ENCODE data around the gene SLC12A3. TPM values are rescaled to one million over a fixed set of nuclear protein-coding genes. Genes with fewer than 3 reads are reported as not detected.

Gene SLC12A3
- total and polyA plus RNA-seq, 4 donors: not detected

DNA sequence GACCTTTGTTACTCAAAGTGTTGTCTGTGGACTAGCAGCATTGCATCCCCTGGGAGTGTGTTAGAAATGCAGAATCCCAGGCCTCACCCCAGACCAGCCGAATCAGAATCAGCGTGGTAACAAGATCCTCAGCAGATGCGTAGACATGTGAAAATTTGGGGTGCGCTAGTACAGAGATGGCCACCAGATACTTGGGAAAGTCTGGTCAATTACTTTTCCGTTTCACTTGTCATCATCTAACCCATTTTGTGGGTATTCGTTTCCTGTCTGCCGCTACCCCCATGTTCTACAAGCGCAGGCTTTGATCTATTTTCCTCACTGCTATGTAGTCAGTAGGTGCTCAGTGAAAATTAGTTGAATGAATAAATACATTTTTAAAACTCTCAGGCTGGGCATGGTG is 33.8 kb downstream of the SLC12A3 start:
- 96 to 98% methylated on average over 8 of the region's 8 CpGs for WGBS, 2 donors
- Histone ChIP-seq H3K9me3 (ENCODE audit: control insufficient read depth, low read length) (no peaks in the 10 kb centered on the region), H3K36me3 (ENCODE audit: control insufficient read depth in 1 of 2, insufficient read depth in 2 of 2, low read length in 1 of 2) (no peaks in the 10 kb centered on the region), H3K27me3 (ENCODE audit: control insufficient read depth in 1 of 2, insufficient read depth in 2 of 2, low read length in 1 of 2) (no peaks in the 10 kb centered on the region), H3K27ac (ENCODE audit: low read depth in 1 of 2, low read length in 2 of 2) (no peak overlapping the region), H3K4me3 (ENCODE audit: low read length in 2 of 2) (no peak overlapping the region), H3K4me1 (ENCODE audit: control insufficient read depth in 1 of 2, insufficient read depth in 2 of 2, low read length in 2 of 2) (no peaks in the 10 kb centered on the region)
- ATAC-seq (ENCODE audit: low FRiP score) (no peak), DNase-seq (no peak)
- intact Hi-C loops (cut with DNase I): no loop called here

DNA sequence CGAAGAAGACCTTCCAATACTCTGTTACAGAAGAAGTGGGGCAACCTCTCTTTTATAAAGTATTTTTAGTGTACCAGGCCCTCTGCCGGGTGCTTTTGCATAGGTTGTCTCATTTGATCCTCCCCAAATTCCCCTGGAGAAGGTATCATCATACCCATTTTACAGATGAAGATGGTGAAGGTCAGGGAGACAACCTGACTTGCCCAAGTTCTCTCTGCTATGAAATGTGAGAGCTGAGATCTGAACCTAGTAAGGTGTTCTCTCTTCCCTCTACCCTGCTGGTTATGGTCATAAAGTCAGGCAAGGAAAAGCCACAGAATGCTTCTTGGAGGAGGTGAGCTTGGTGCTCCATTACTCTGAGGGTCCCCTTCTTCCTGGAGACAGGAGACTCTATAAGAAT is 38.9 kb downstream of the SLC12A3 start:
- Histone ChIP-seq H3K4me1 (ENCODE audit: control insufficient read depth in 1 of 2, insufficient read depth in 2 of 2, low read length in 2 of 2) (no peaks in the 10 kb centered on the region), H3K27me3 (ENCODE audit: control insufficient read depth in 1 of 2, insufficient read depth in 2 of 2, low read length in 1 of 2) (no peaks in the 10 kb centered on the region), H3K36me3 (ENCODE audit: control insufficient read depth in 1 of 2, insufficient read depth in 2 of 2, low read length in 1 of 2) (no peaks in the 10 kb centered on the region), H3K4me3 (ENCODE audit: low read length in 2 of 2) (no peak overlapping the region), H3K9me3 (ENCODE audit: control insufficient read depth, low read length) (no peaks in the 10 kb centered on the region), H3K27ac (ENCODE audit: low read depth in 1 of 2, low read length in 2 of 2) (no peak overlapping the region)
- intact Hi-C loops (cut with DNase I): no loop called here
- 92 to 96% methylated on average over 2 of the region's 2 CpGs for whole genome bisulfite sequencing, 2 donors
- ATAC-seq (ENCODE audit: low FRiP score): no peak
- DNase-seq: no peak

DNA sequence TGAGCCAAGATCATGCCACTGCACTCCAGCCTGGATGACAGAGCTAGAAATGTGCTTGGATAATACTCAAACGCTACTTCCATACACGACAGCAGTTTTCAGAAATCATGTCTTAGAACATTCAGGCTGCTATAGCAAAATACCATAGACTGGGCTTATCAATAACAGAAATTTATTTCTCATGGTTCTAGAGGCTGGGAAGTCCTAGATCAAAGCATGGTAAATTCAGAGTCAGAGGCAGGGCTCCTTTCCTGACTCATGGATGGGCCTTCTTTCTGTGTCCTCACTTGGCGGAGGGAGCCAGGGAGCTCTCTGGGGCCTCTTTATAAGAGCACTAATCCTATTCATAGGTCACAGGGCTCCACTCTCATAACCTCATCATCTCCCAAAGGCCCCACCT is 42.4 kb downstream of the SLC12A3 start:
- Histone ChIP-seq H3K9me3 (ENCODE audit: control insufficient read depth, low read length) (no peaks in the 10 kb centered on the region), H3K4me3 (ENCODE audit: low read length in 2 of 2) (no peak overlapping the region), H3K36me3 (ENCODE audit: control insufficient read depth in 1 of 2, insufficient read depth in 2 of 2, low read length in 1 of 2) (no peaks in the 10 kb centered on the region), H3K27ac (ENCODE audit: low read depth in 1 of 2, low read length in 2 of 2) (no peak overlapping the region), H3K4me1 (ENCODE audit: control insufficient read depth in 1 of 2, insufficient read depth in 2 of 2, low read length in 2 of 2) (no peaks in the 10 kb centered on the region), H3K27me3 (ENCODE audit: control insufficient read depth in 1 of 2, insufficient read depth in 2 of 2, low read length in 1 of 2) (no peaks in the 10 kb centered on the region)
- no peak for ATAC-seq (ENCODE audit: low FRiP score)
- DNase-seq: no peak
- intact Hi-C loops (cut with DNase I): no loop called here
- WGBS, 2 donors: 97 to 98% methylated on average over 3 of the region's 3 CpGs

DNA sequence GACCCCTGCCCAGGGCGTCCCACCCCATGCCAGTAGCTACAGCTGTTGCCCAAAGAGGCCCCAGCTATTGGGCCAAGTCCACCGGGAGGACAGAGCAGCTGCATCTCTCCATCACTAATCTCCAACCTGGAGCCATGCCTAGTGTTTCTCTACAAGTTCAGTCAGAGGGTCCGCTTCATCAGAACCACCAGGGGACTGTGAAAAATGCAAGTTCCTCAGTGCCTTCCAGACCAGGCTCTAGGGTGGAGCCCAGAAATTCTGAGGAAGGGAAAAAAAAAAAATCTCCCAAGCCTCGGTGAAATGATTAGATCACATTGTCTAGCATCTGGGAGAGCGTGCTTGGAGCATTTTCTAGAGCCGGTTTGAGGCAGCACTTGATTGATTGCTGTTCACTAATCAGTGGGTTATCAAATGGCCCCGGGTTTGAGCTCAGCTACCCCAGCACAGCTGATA is 44.5 kb downstream of the SLC12A3 start:
- intact Hi-C loops (cut with DNase I): no loop called here

DNA sequence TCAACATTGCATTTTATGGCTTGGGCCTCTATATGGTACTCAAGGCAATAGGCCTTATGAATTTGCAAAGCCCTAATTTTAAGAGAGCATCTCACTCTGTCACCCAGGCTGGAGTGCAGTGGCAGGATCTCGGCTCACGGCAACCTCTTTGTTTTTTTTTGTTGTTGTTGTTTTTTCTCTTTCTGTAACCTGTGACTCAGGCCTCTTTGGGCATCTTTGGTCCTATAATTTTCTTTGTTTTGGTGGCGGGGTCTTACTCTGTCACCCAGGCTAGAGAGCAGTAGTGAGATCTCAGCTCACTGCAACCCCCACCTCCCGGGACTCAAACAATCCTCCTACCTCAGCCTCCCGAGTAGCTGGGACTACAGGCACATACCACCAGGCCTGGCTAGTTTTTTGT is 45.1 kb downstream of the SLC12A3 start:
- ATAC-seq (ENCODE audit: low FRiP score) (no peak), DNase-seq (no peak)
- no peaks in the 10 kb centered on the region for H3K27me3 ChIP-seq (ENCODE audit: control insufficient read depth in 1 of 2, insufficient read depth in 2 of 2, low read length in 1 of 2)
- no peaks in the 10 kb centered on the region for H3K4me1 ChIP-seq (ENCODE audit: control insufficient read depth in 1 of 2, insufficient read depth in 2 of 2, low read length in 2 of 2)
- no peaks in the 10 kb centered on the region for H3K9me3 ChIP-seq (ENCODE audit: control insufficient read depth, low read length)
- 94% methylated on average over 5 of the region's 5 CpGs for WGBS, 2 donors
- intact Hi-C loops (cut with DNase I): no loop called here
- H3K27ac ChIP-seq (ENCODE audit: low read depth in 1 of 2, low read length in 2 of 2): no peak overlapping the region
- H3K4me3 ChIP-seq (ENCODE audit: low read length in 2 of 2): no peak overlapping the region
- no peaks in the 10 kb centered on the region for H3K36me3 ChIP-seq (ENCODE audit: control insufficient read depth in 1 of 2, insufficient read depth in 2 of 2, low read length in 1 of 2)

More for the DNA sequence above, 44.5 kb downstream of the SLC12A3 start:
- 78% methylated on average over 7 of the region's 7 CpGs for WGBS, 2 donors
- no peaks in the 10 kb centered on the region for H3K4me1 ChIP-seq (ENCODE audit: control insufficient read depth in 1 of 2, insufficient read depth in 2 of 2, low read length in 2 of 2)
- no peaks in the 10 kb centered on the region for H3K36me3 ChIP-seq (ENCODE audit: control insufficient read depth in 1 of 2, insufficient read depth in 2 of 2, low read length in 1 of 2)
- no peaks in the 10 kb centered on the region for H3K9me3 ChIP-seq (ENCODE audit: control insufficient read depth, low read length)
- H3K4me3 ChIP-seq (ENCODE audit: low read length in 2 of 2): no peak overlapping the region
- DNase-seq: peak in 1 of 2 donors; percentile 57
- H3K27ac ChIP-seq (ENCODE audit: low read depth in 1 of 2, low read length in 2 of 2): no peak overlapping the region
- no peak for ATAC-seq (ENCODE audit: low FRiP score)
- H3K27me3 ChIP-seq (ENCODE audit: control insufficient read depth in 1 of 2, insufficient read depth in 2 of 2, low read length in 1 of 2): no peaks in the 10 kb centered on the region

DNA sequence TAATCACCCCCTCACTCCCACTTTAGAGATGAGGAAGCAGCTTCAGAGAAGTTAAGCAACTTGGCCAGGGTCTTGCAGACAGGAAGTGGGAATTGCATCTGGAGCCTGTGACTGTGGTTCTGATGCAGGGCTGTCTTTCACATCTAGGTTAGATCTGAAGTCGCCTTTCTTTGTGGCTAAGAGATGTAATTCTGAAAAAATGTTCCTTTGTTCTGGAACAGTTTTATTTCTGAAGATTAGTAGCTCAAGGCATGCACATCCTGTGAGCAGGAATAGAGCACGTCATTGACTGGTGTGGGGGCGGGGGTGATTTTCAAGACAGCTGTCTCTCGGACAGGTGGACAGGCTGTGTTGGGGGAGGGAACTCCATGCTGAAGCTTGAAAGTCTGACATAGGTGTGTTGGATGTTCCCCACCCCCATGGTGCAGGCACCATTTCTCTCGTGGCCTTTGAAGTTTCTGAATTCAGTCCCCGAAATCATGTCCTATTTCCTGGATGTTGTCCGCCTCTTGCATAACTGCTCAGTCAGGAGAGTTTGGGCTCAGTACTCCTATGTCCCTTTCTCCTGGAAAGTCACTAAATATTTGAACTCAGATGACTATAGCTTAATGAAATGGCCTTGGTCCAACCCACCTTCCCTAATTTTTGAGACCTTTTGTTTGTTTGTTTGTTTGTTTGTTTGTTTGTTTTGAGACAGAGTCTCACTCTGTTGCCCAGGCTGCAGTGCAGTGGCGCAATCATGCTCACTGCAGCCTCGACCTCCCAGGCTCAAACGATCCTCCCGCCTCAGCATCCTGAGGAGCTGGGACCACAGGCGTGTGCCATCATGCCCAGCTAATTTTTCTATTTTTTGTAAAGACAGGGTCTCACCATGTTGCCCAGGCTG is 45.9 kb downstream of the SLC12A3 start:
- ATAC-seq (ENCODE audit: low FRiP score) (no peak), DNase-seq (peak in 1 of 2 donors; percentile 45)
- Histone ChIP-seq H3K36me3 (ENCODE audit: control insufficient read depth in 1 of 2, insufficient read depth in 2 of 2, low read length in 1 of 2) (no peaks in the 10 kb centered on the region), H3K4me1 (ENCODE audit: control insufficient read depth in 1 of 2, insufficient read depth in 2 of 2, low read length in 2 of 2) (no peaks in the 10 kb centered on the region), H3K4me3 (ENCODE audit: low read length in 2 of 2) (no peak overlapping the region), H3K27me3 (ENCODE audit: control insufficient read depth in 1 of 2, insufficient read depth in 2 of 2, low read length in 1 of 2) (no peaks in the 10 kb centered on the region), H3K27ac (ENCODE audit: low read depth in 1 of 2, low read length in 2 of 2) (no peak overlapping the region), H3K9me3 (ENCODE audit: control insufficient read depth, low read length) (no peaks in the 10 kb centered on the region)
- 89% methylated on average over 12 of the region's 12 CpGs for WGBS, 2 donors
- intact Hi-C loops (cut with DNase I): no loop called here

DNA sequence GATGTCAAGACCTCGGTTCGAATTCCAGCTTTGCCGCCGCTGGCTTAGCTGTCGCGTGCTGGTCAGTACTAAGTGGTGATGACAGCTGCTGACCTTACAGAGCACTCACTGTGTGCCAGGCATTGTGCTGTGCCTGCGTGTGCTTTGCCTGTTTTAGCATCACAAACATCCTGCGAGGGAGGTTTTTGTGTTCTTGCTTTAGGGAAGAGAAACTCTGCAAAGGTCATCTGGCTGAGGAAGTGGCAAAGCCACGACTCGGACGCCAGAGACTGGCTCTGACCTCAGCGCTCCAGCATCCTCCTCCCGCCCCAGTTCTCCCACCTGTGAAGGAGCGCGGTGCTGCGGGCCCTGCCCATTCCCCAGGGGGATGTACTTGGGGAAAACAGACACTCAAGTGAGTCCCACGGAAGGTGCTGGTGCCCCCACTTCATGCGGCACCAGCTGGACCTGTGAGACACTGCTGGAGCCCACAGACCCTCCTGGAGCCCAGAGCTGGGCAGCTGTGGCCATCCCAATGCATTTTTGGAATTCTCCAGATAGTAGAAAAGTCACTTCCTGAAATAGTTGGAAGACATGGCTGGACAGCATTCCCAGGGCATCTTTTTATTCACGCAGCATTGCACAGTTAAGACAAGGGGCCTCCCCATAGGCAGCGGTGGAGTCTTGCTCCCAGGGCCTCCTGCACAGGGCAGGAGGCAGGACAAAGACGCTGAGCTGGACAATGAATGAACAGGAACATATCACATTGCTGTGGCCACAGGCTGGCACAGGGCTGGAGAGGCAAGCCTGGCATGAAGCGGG is 47.0 kb downstream of the SLC12A3 start:
- H3K9me3 ChIP-seq (ENCODE audit: control insufficient read depth, low read length): no peaks in the 10 kb centered on the region
- H3K4me1 ChIP-seq (ENCODE audit: control insufficient read depth in 1 of 2, insufficient read depth in 2 of 2, low read length in 2 of 2): no peaks in the 10 kb centered on the region
- peak; percentile 73 to 82 for DNase-seq
- H3K4me3 ChIP-seq (ENCODE audit: low read length in 2 of 2): no peak overlapping the region
- WGBS, 2 donors: 74% methylated on average over 22 of the region's 22 CpGs
- H3K27ac ChIP-seq (ENCODE audit: low read depth in 1 of 2, low read length in 2 of 2): no peak overlapping the region
- H3K27me3 ChIP-seq (ENCODE audit: control insufficient read depth in 1 of 2, insufficient read depth in 2 of 2, low read length in 1 of 2): no peaks in the 10 kb centered on the region
- intact Hi-C loops (cut with DNase I): no loop called here
- peak; percentile 42 for ATAC-seq (ENCODE audit: low FRiP score)
- H3K36me3 ChIP-seq (ENCODE audit: control insufficient read depth in 1 of 2, insufficient read depth in 2 of 2, low read length in 1 of 2): no peaks in the 10 kb centered on the region

DNA sequence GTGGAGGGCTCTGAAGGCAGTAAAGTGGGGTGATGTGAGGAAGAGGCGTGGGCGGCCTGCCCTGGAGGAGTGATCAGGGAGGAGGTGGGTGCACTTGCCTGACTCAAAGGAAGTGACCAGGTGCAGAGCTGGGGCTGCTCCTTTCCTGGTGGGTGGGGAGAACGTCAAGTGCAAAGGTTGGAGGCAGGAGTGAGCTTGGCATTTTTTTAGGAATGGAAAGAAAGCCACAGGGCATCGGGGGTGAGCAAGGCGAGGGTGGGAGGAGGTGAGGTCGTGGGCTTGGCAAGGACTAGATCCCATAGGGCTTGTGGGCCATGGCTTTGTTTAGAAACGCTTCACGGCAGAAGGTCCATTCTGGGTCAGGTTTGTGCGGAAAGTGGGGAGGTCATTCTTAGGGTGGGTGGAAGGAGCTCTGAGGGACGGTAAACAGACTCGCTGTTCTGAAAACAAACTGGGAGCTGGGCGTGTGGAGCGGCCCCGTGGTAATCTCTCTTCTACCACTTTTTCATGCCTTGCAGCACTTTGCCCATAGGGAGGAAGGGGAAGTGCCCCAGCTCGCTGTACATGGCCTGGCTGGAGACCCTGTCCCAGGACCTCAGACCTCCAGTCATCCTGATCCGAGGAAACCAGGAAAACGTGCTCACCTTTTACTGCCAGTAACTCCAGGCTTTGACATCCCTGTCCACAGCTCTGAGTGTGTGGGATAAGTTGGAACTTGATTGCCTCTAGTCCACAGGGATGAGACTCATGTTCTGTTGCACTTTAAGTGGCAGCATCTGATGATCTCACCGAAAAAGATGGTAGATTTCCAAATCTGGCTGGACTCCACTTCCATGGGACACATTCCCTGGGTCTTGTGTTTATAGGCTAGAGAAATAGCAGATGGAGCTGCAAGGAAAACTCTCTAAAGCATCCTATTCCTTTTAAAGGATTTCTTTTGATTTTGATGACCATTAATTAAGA is 48.0 kb downstream of the SLC12A3 start:
- peak in 1 of 2 donors; percentile 42 for DNase-seq
- Histone ChIP-seq H3K4me3 (ENCODE audit: low read length in 2 of 2) (no peak overlapping the region), H3K27ac (ENCODE audit: low read depth in 1 of 2, low read length in 2 of 2) (no peak overlapping the region), H3K9me3 (ENCODE audit: control insufficient read depth, low read length) (no peaks in the 10 kb centered on the region), H3K27me3 (ENCODE audit: control insufficient read depth in 1 of 2, insufficient read depth in 2 of 2, low read length in 1 of 2) (no peaks in the 10 kb centered on the region), H3K4me1 (ENCODE audit: control insufficient read depth in 1 of 2, insufficient read depth in 2 of 2, low read length in 2 of 2) (no peaks in the 10 kb centered on the region), H3K36me3 (ENCODE audit: control insufficient read depth in 1 of 2, insufficient read depth in 2 of 2, low read length in 1 of 2) (no peaks in the 10 kb centered on the region)
- intact Hi-C loops (cut with DNase I): no loop called here
- no peak for ATAC-seq (ENCODE audit: low FRiP score)
- 85 to 88% methylated on average over 18 of the region's 18 CpGs for WGBS, 2 donors

Measured in aorta (tissue), 5 donors.